H1 (cell line): ENCODE measurements around the gene NUP85. TPM values are rescaled to one million over a fixed set of nuclear protein-coding genes. Genes with fewer than 3 reads are reported as not detected.
A peak's percentile ranks its signal among the peaks of the same experiment; 100 is the strongest.

Experiments used
- ASH2L ChIP-seq: fragments of 200-600, 300-600 bp; sonication (generic); IDR thresholded peaks from one replicate; pipeline ENCODE4 v1.7.1; 2017; ENCODE audit warnings: low read length
- BCL11A ChIP-seq, 2 experiments: IDR thresholded peaks; one replicate each; pipeline ENCODE4 v1.6.1; 2011; ENCODE audit warnings: low read depth in 2 of 2, low read length in 2 of 2, mild to moderate bottlenecking in 2 of 2
- CBX8 ChIP-seq: fragments of 300-800, 300-1000 bp; sonication (generic); IDR thresholded peaks from 2 replicates; pipeline ENCODE4 v1.7.1; 2016; ENCODE audit warnings: low read depth, low read length, borderline replicate concordance
- CHD1 ChIP-seq: IDR thresholded peaks from 2 replicates; pipeline ENCODE4 v1.6.1; 2012; ENCODE audit warnings: low read depth, low read length, improper control_type of control experiment
- CHD2 ChIP-seq: IDR thresholded peaks from 2 replicates; pipeline ENCODE4 v1.6.1; 2012; ENCODE audit warnings: low read length, improper control_type of control experiment
- GABPA ChIP-seq: IDR thresholded peaks from 2 replicates; pipeline ENCODE4 v1.6.1; 2011; ENCODE audit warnings: mild to moderate bottlenecking, low read length, moderate library complexity, borderline replicate concordance; ENCODE audit not compliant: insufficient read depth
- JUN ChIP-seq: IDR thresholded peaks from 2 replicates; pipeline ENCODE4 v1.6.1; 2011; ENCODE audit warnings: low read depth, mild to moderate bottlenecking, improper control_type of control experiment, low read length
- KDM1A ChIP-seq: fragments of 200-600, 300-600 bp; sonication (generic); IDR thresholded peaks from 2 replicates; pipeline ENCODE4 v1.7.1; 2016; ENCODE audit warnings: mild to moderate bottlenecking, low read length, borderline replicate concordance
- PHF8 ChIP-seq: fragments of 200-600 bp; sonication (generic); conservative IDR thresholded peaks from 2 replicates; pipeline ENCODE4 v1.7.1; 2012; ENCODE audit warnings: low read depth, mild to moderate bottlenecking, inconsistent platforms, low read length, moderate library complexity
- POU5F1 ChIP-seq: IDR thresholded peaks from 2 replicates; pipeline ENCODE4 v1.6.1; 2011; ENCODE audit warnings: low read depth, mild to moderate bottlenecking, low read length, moderate library complexity
- RAD21 ChIP-seq, 2 experiments: IDR thresholded peaks in 1 of 2; conservative IDR thresholded peaks in 1 of 2; 2 replicates each; pipeline ENCODE4 v1.6.1; 2011; ENCODE audit warnings: low read depth in 2 of 2, low read length in 2 of 2, improper control_type of control experiment in 1 of 2, inconsistent platforms in 1 of 2, mild to moderate bottlenecking in 1 of 2, moderate library complexity in 1 of 2
- RFX5 ChIP-seq: IDR thresholded peaks from 2 replicates; pipeline ENCODE4 v1.6.1; 2011; ENCODE audit warnings: low read depth, low read length, improper control_type of control experiment, borderline replicate concordance
- RXRA ChIP-seq: IDR thresholded peaks from 2 replicates; pipeline ENCODE4 v1.6.1; 2011; ENCODE audit warnings: low read depth, mild to moderate bottlenecking, low read length, moderate library complexity; ENCODE audit not compliant: insufficient read depth
- SP2 ChIP-seq: IDR thresholded peaks from 2 replicates; pipeline ENCODE4 v1.6.1; 2012; ENCODE audit warnings: mild to moderate bottlenecking, low read length, inconsistent platforms
- SRF ChIP-seq: IDR thresholded peaks from 2 replicates; pipeline ENCODE4 v1.6.1; 2011; ENCODE audit warnings: mild to moderate bottlenecking, low read depth, low read length, moderate library complexity
- YY1 ChIP-seq: IDR thresholded peaks from 2 replicates; pipeline ENCODE4 v1.6.1; 2011; ENCODE audit warnings: low read depth, mild to moderate bottlenecking, low read length
- polyA plus RNA-seq, 7 experiments: library from polyadenylated mRNA; depleted of rRNA in 3 of 7; stranded (reverse) in 5 of 7; unstranded in 2 of 7; fragments of >200 nt in 5 of 7; fragments of 200-250 nt in 2 of 7; gene quantifications; 1 replicate in 5 of 7; 2 replicates in 1 of 7; 4 replicates in 1 of 7; pipeline versions ENCODE4 v1.2.1 to v1.2.3, GENCODE V29; 2011 to 2013; ENCODE audit warnings: missing spikeins in 2 of 7, mixed read lengths in 2 of 7
- total RNA-seq: library from RNA; stranded (reverse); fragmentation: NEBNext Ultra II Directional; extraction: Animal tissue kit (Norgen Biotek cat#: 25700); gene quantifications from 2 replicates; pipeline ENCODE4 v1.2.1, GENCODE V29; 2021
- TF ChIP-seq, protein P1 (sequence below), 3 experiments: IDR thresholded peaks; 1 replicate in 2 of 3; 2 replicates in 1 of 3; pipeline versions ENCODE4 v1.5.1 to v1.6.1; 2011; ENCODE audit warnings: low read length in 3 of 3, mild to moderate bottlenecking in 3 of 3, inconsistent platforms in 2 of 3, low read depth in 1 of 3, moderate library complexity in 1 of 3; ENCODE audit not compliant: insufficient read depth in 1 of 3; ENCODE audit errors: control extremely low read depth in 1 of 3
- TF ChIP-seq, protein P2 (sequence below): IDR thresholded peaks from 2 replicates; pipeline ENCODE4 v1.6.1; 2012; ENCODE audit warnings: inconsistent platforms

Gene NUP85
- total and polyA plus RNA-seq, 2 of the 8 experiments (the other 6 are each of a cell fraction or from before 2014, with no cell fraction given), result 98.5 to 154 TPM

GRCh38 chr17:75240394-75241142, 35.1 kb downstream of the NUP85 start (continued):
- TF ChIP-seq CBX8, result no peak
- 0 out of 2 replicates have a peak, but pooled peaks have one; percentile 11 for TF ChIP-seq KDM1A
- TF ChIP-seq JUN, result no peak
- TF ChIP-seq POU5F1, result no peak
- TF ChIP-seq YY1, result no peak
- TF ChIP-seq RFX5, result no peak
- TF ChIP-seq, protein P1, sequence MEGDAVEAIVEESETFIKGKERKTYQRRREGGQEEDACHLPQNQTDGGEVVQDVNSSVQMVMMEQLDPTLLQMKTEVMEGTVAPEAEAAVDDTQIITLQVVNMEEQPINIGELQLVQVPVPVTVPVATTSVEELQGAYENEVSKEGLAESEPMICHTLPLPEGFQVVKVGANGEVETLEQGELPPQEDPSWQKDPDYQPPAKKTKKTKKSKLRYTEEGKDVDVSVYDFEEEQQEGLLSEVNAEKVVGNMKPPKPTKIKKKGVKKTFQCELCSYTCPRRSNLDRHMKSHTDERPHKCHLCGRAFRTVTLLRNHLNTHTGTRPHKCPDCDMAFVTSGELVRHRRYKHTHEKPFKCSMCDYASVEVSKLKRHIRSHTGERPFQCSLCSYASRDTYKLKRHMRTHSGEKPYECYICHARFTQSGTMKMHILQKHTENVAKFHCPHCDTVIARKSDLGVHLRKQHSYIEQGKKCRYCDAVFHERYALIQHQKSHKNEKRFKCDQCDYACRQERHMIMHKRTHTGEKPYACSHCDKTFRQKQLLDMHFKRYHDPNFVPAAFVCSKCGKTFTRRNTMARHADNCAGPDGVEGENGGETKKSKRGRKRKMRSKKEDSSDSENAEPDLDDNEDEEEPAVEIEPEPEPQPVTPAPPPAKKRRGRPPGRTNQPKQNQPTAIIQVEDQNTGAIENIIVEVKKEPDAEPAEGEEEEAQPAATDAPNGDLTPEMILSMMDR (IDR thresholded peaks at IDR 0.05; ENCODE audit: control extremely low read depth in 1 of 3, insufficient read depth in 1 of 3, low read depth in 1 of 3, low read length in 3 of 3), result peak; percentile 94 to 100 (median 100)
- TF ChIP-seq, protein P2, sequence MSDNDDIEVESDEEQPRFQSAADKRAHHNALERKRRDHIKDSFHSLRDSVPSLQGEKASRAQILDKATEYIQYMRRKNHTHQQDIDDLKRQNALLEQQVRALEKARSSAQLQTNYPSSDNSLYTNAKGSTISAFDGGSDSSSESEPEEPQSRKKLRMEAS, result no peak
- TF ChIP-seq CHD1, result no peak
- no peak for TF ChIP-seq SP2
- no peak for TF ChIP-seq ASH2L
- no peak for TF ChIP-seq RXRA
- TF ChIP-seq CHD2, result no peak
- TF ChIP-seq RAD21 (IDR thresholded peaks at IDR 0.05 in 1 of 2, conservative IDR thresholded peaks at IDR 0.05 in 1 of 2; ENCODE audit: low read depth in 2 of 2, low read length in 2 of 2), result peak; percentile 57 to 72
- TF ChIP-seq BCL11A (IDR thresholded peaks at IDR 0.05; ENCODE audit: low read depth in 2 of 2, low read length in 2 of 2), result no peak
- no peak for TF ChIP-seq SRF
- no peak for TF ChIP-seq GABPA
- TF ChIP-seq PHF8, result no peak
